Colonic mucosa (tissue), 4 donors: ENCODE measurements around the gene AKAP6. TPM values are rescaled to one million over a fixed set of nuclear protein-coding genes. Genes with fewer than 3 reads are reported as not detected.

Source experiments
- DNase-seq: peaks from one replicate; pipeline ENCODE4 v3.0.0-alpha.2; 2020
- H3K27ac ChIP-seq: fragments of 200-600 bp; one replicate; pipeline ENCODE4 v1.8.0; 2021
- H3K27me3 ChIP-seq: fragments of 200-600 bp; one replicate; pipeline ENCODE4 v1.8.0; 2021
- H3K36me3 ChIP-seq: fragments of 200-600 bp; one replicate; pipeline ENCODE4 v1.8.0; 2021
- H3K4me1 ChIP-seq: fragments of 200-600 bp; one replicate; pipeline ENCODE4 v1.8.0; 2021; ENCODE audit warnings: mild to moderate bottlenecking
- H3K4me3 ChIP-seq: fragments of 200-600 bp; one replicate; pipeline ENCODE4 v1.8.0; 2021
- H3K9ac ChIP-seq, 2 donors: one replicate each; pipeline ENCODE4 v1.7.0; 2013; ENCODE audit warnings: control low read depth in 2 of 2, low read depth in 2 of 2, low read length in 2 of 2
- H3K9me3 ChIP-seq: fragments of 200-600 bp; one replicate; pipeline ENCODE4 v1.8.0; 2021
- CTCF ChIP-seq: fragments of 200-600 bp; IDR thresholded peaks from one replicate; pipeline ENCODE4 v1.8.0; 2022; ENCODE audit warnings: antibody characterized with exemption, mild to moderate bottlenecking
- intact Hi-C: fragments of 100-400 bp; cut with DNase I; formaldehyde crosslinking; loops from one replicate; pipeline ENCODE4 v1.14.1; 2022
- total RNA-seq, 2 donors: library from RNA; stranded (reverse); fragmentation: NEBNext Ultra II Directional in 1 of 2; extraction: Animal tissue kit (Norgen Biotek cat#: 25700) in 1 of 2; gene quantifications; one replicate each; pipeline ENCODE4 v1.2.1, GENCODE V29; 2021
- donor health status: healthy.
- donor health status: DM: no; HTN: no; CAD: no.
- donor health status: DM: no; HTN: no; CAD: no.

The AKAP6 gene
- total RNA-seq, 2 donors from 2014 or later = 1.3 to 10.3 TPM

GRCh38 chr14:32559590-32559989 is 230.5 kb downstream of the AKAP6 start:
- Histone ChIP-seq H3K36me3 (no peaks in the 10 kb centered on the region), H3K4me1 (no peaks in the 10 kb centered on the region), H3K9me3 (no peaks in the 10 kb centered on the region), H3K9ac (no peak overlapping the region), H3K27ac (no peak overlapping the region), H3K27me3 (no peaks in the 10 kb centered on the region), H3K4me3 (no peak overlapping the region)
- no peak for TF ChIP-seq CTCF
- no peak for DNase-seq
- intact Hi-C loops = loop anchor here (5.0 kb wide), 1 partner anchor 307 kb away; no protein-coding TSS in a partner anchor

- no peak overlapping the region for H3K4me3 ChIP-seq
- no peaks in the 10 kb centered on the region for H3K27me3 ChIP-seq
- no peak overlapping the region for H3K27ac ChIP-seq
- peak; percentile 59 for DNase-seq
- intact Hi-C loops = no loop called here
- no peaks in the 10 kb centered on the region for H3K9me3 ChIP-seq
- TF ChIP-seq CTCF = peak; percentile 82
- H3K36me3 ChIP-seq = no peaks in the 10 kb centered on the region
- H3K4me1 ChIP-seq = no peaks in the 10 kb centered on the region
- no peak overlapping the region for H3K9ac ChIP-seq
These were observed 231.2 kb downstream of the AKAP6 start for GRCh38 chr14:32560209-32560857.

DNA sequence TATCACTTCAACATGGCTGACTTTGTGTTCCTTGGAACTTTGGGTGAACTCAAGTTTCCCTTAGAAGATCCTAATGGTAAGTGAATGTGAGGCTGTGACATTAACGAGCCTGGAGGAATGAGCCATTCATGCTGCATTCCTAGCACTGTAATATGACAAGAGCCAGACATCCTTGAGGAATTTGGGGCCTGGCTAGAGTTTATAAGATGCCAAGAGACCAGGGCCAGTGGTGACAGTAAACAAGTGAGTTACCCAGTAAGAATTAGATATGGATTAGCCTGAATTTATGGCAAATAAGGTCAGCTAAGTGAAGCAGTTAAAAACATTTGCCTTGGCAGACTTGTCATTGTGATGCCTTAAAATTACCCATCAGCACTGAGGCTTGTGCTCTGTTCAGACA is 232.4 kb downstream of the AKAP6 start:
- Histone ChIP-seq H3K4me3 (no peak overlapping the region), H3K27me3 (no peaks in the 10 kb centered on the region), H3K27ac (no peak overlapping the region), H3K36me3 (no peaks in the 10 kb centered on the region), H3K9ac (no peak overlapping the region), H3K4me1 (no peaks in the 10 kb centered on the region), H3K9me3 (no peaks in the 10 kb centered on the region)
- no peak for TF ChIP-seq CTCF
- no peak for DNase-seq
- intact Hi-C loops = no loop called here

DNA sequence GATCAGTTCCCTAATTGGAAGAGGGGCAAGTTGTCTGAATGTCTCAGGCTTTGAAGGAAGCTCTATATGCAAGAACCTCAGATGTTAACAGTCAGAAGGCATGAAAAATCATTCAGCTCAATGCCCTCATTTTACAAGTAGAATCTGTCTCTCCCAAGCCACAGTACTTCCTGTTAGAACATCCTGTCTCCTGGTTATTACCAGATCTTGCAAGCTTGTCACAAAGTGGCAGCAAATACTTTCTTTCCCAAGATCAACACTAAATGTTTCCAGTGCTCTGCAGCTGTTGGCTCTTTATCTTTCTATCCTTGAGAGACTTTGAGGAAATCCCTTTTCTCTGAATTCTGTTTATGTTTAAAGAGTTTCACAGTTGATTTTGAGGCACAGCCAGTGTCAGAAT is 235.5 kb downstream of the AKAP6 start:
- no peaks in the 10 kb centered on the region for H3K36me3 ChIP-seq
- H3K4me3 ChIP-seq = no peak overlapping the region
- no peak for TF ChIP-seq CTCF
- H3K9me3 ChIP-seq = no peaks in the 10 kb centered on the region
- H3K9ac ChIP-seq = no peak overlapping the region
- no peaks in the 10 kb centered on the region for H3K27me3 ChIP-seq
- H3K27ac ChIP-seq = peak overlapping the region; percentile 3
- H3K4me1 ChIP-seq = no peaks in the 10 kb centered on the region
- intact Hi-C loops = no loop called here
- DNase-seq = no peak

DNA sequence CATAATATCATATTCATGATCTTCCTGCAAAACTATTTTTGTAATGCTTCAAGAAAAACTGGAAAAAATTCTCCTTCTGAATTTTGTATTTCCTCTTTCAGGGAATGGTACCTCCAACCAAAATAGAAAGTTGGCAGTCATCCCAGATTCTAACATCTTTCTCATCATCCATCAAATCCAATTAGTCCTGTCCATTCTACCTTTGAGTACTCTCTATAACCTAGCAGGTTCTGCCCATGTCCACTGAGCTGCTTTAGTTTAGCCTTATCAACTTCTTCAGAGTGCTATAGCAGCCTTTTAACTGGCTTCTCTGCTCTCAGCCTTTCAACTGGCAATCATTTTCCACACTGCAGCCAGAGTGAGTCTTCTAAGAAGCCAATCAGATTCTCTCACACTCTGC is 236.2 kb downstream of the AKAP6 start:
- H3K9me3 ChIP-seq = no peaks in the 10 kb centered on the region
- no peak overlapping the region for H3K4me3 ChIP-seq
- no peak for DNase-seq
- H3K9ac ChIP-seq = no peak overlapping the region
- no peak for TF ChIP-seq CTCF
- no peak overlapping the region for H3K27ac ChIP-seq
- H3K36me3 ChIP-seq = no peaks in the 10 kb centered on the region
- intact Hi-C loops = no loop called here
- no peaks in the 10 kb centered on the region for H3K4me1 ChIP-seq
- H3K27me3 ChIP-seq = no peaks in the 10 kb centered on the region
